HepG2 (cell line): ENCODE results near the gene HBM. TPM values are rescaled to one million over a fixed set of nuclear protein-coding genes. Genes with fewer than 3 reads are reported as not detected.

ENCODE experiments used
- ATAC-seq: fragments of 200-7000 bp; cut with Tn5 transposase; 3 replicates; pipeline ENCODE4 v1.9.1; 2020; ENCODE audit warnings: mild to moderate bottlenecking, moderate library complexity
- BruUV-seq: library from RNA; stranded (reverse); fragments of 400-500 nt; replicated peaks from 2 replicates; lab custom pipeline; 2021; lab: Mats Ljungman, UMichigan
- CTCF ChIA-PET: fragments of 300-600 bp; formaldehyde crosslinking; extraction: SDS; loops from one replicate; lab custom pipeline; 2021; ENCODE audit warnings: low total read pairs, inconsistent platforms, low intra/inter-chr PET ratio; lab: Yijun Ruan, JAX
- POLR2A ChIA-PET: fragments of 350-600 bp; sonication (Branson Sonifier 250); formaldehyde crosslinking; loops from one replicate; lab custom pipeline; 2020; ENCODE audit warnings: antibody characterized with exemption, inconsistent platforms; lab: Yijun Ruan, JAX
- DNase-seq: peaks from one replicate; pipeline ENCODE4 v3.0.0-alpha.2; 2015; ENCODE audit warnings: low spot score
- FAIRE-seq: peaks from 3 replicates; lab custom pipeline; 2011; peaks lifted over from hg19 to GRCh38; lab: Jason Lieb, UNC
- H2AFZ ChIP-seq: one replicate; pipeline ENCODE4 v1.6.1; 2011; ENCODE audit warnings: low read length, inconsistent platforms
- H3K27ac ChIP-seq: fragments of 300-600 bp; 3 replicates; pipeline ENCODE4 v1.8.0; 2011; ENCODE audit warnings: mixed run types, mild to moderate bottlenecking, mixed read lengths, low read length, inconsistent platforms; ENCODE audit not compliant: insufficient read depth; ENCODE audit errors: extremely low read length
- H3K27me3 ChIP-seq, 2 experiments: fragments of 200-600 bp in 1 of 2; 2 replicates in 1 of 2; 3 replicates in 1 of 2; pipeline versions ENCODE4 v1.6.0 to v1.8.0; 2011; ENCODE audit warnings: low read length in 2 of 2, mild to moderate bottlenecking in 2 of 2, moderate library complexity in 2 of 2, inconsistent platforms in 1 of 2; ENCODE audit not compliant: insufficient read depth in 2 of 2, control insufficient read depth in 1 of 2
- H3K36me3 ChIP-seq, 2 experiments: fragments of 200-600 bp in 1 of 2; replicated peaks in 1 of 2; 2 replicates in 1 of 2; 3 replicates in 1 of 2; pipeline versions ENCODE4 v1.5.1 to v1.8.0; 2011; ENCODE audit warnings: low read length in 2 of 2, inconsistent platforms in 1 of 2; ENCODE audit not compliant: insufficient read depth in 2 of 2, control insufficient read depth in 1 of 2
- H3K4me1 ChIP-seq: 2 replicates; pipeline ENCODE4 v1.5.1; 2012; ENCODE audit warnings: low read length, inconsistent platforms; ENCODE audit not compliant: insufficient read depth
- H3K4me2 ChIP-seq: 2 replicates; pipeline ENCODE4 v1.6.0; 2011; ENCODE audit warnings: low read depth, low read length, inconsistent platforms
- H3K4me3 ChIP-seq, 3 experiments: fragments of 200-600 bp in 1 of 3; sonication (generic), shearing (Covaris generic) in 1 of 3; replicated peaks in 1 of 3; 2 replicates each; pipeline ENCODE4 v1.5.1; 2011 to 2016; ENCODE audit warnings: low read length in 3 of 3, inconsistent platforms in 2 of 3, low read depth in 2 of 3, mild to moderate bottlenecking in 2 of 3, control low read depth in 1 of 3, mixed read lengths in 1 of 3; ENCODE audit not compliant: insufficient read depth in 1 of 3
- H3K79me2 ChIP-seq: one replicate; pipeline ENCODE4 v1.6.1; 2011; ENCODE audit warnings: low read length, inconsistent platforms; ENCODE audit not compliant: insufficient read depth
- H3K9ac ChIP-seq: 2 replicates; pipeline ENCODE4 v1.6.0; 2011; ENCODE audit warnings: mild to moderate bottlenecking, low read depth, low read length, inconsistent platforms; ENCODE audit not compliant: insufficient read depth
- H3K9me3 ChIP-seq: 2 replicates; pipeline ENCODE4 v1.5.1; 2012; ENCODE audit warnings: mild to moderate bottlenecking, low read length
- H4K20me1 ChIP-seq: 2 replicates; pipeline ENCODE4 v1.6.0; 2011; ENCODE audit warnings: inconsistent platforms, mild to moderate bottlenecking, low read length, moderate library complexity; ENCODE audit not compliant: insufficient read depth
- CBX5 ChIP-seq: sonication (generic); formaldehyde crosslinking; IDR thresholded peaks from 2 replicates; pipeline ENCODE4 v1.4.0; 2020; ENCODE audit warnings: missing genetic modification reagents, borderline replicate concordance
- MAFG ChIP-seq: sonication (generic); formaldehyde crosslinking; IDR thresholded peaks from 2 replicates; pipeline ENCODE4 v1.5.1; 2020; ENCODE audit warnings: mild to moderate bottlenecking, missing genetic modification reagents
- PRDM15 ChIP-seq: sonication (generic); formaldehyde crosslinking; IDR thresholded peaks from 2 replicates; pipeline ENCODE4 v1.4.0; 2020; ENCODE audit warnings: missing genetic modification reagents
- TBX3 ChIP-seq: fragments of 450-650 bp; IDR thresholded peaks from 2 replicates; pipeline ENCODE4 v1.6.1; 2017; ENCODE audit warnings: antibody characterized with exemption, mild to moderate bottlenecking, inconsistent platforms, borderline replicate concordance
- ZNF337 ChIP-seq: sonication (generic); formaldehyde crosslinking; IDR thresholded peaks from 2 replicates; pipeline ENCODE4 v1.5.1; 2020; ENCODE audit warnings: missing genetic modification reagents, low read depth, mild to moderate bottlenecking, borderline replicate concordance
- WGBS: methylation state at CpG from one replicate; pipeline ENCODE4 v1.1.6; 2017; ENCODE audit warnings: low lambda C conversion rate; 5-methylcytosine and 5-hydroxymethylcytosine counted together
- in situ Hi-C: cut with HindIII; loops from 2 replicates; pipeline ENCODE4 v1.10.0; 2017; ENCODE audit warnings: low pct_unique_long_range_greater_than_20kb; ENCODE audit not compliant: extremely low pct_ligation_motif_present
- intact Hi-C: fragments of 100-400 bp; cut with micrococcal nuclease; formaldehyde crosslinking; loops from one replicate; pipeline ENCODE4 v1.10.0; 2022; ENCODE audit not compliant: unreplicated experiment
- polyA plus RNA-seq, 8 experiments: library from polyadenylated mRNA; depleted of rRNA in 3 of 8; stranded (reverse) in 7 of 8; unstranded in 1 of 8; fragments of >200 nt; fragmentation: Illumina TruSeq in 4 of 8; extraction: Trizol in 4 of 8; gene quantifications; 2 replicates each; pipeline versions ENCODE4 v1.2.1 to v1.2.3, GENCODE V29; 2011 to 2016; ENCODE audit warnings: low read depth in 4 of 8, missing spikeins in 1 of 8, mixed read lengths in 1 of 8; ENCODE audit not compliant: insufficient read depth in 1 of 8
- total RNA-seq, 5 experiments: library from RNA; depleted of rRNA; stranded (reverse); fragments of >200 nt; fragmentation: Illumina TruSeq; extraction: Trizol; gene quantifications; 2 replicates each; pipeline ENCODE4 v1.2.3, GENCODE V29; 2016; ENCODE audit warnings: low read depth in 1 of 5

Gene HBM
- total and polyA plus RNA-seq, 2 of the 13 experiments (the other 11 are each of a cell fraction or from before 2014, with no cell fraction given): not detected

DNA sequence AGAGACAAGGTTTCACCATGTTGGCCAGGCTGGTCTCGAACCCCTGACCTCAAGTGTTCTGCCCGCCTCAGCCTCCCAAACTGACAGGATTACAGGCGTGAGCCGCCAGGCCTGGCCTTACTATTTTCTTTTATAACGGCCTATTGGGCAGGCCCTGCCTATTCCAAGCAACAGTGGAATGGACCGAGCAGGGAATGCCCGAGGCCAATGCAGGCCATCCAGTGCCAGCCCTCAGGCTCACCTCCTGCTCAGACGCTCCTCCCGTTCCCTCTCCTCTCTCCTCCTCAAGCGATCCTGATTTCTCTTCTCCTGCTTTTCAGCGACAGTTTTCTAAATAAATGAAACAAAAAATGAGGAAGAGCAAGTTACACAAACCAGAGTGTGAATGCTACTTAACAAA lies 26.9 kb downstream of the HBM start:
- Histone ChIP-seq H3K9me3 (no peaks in the 10 kb centered on the region), H4K20me1 (0 out of 2 replicates have a peak, but pooled peaks cover 4% of the 10 kb centered on the region), H3K27me3 (no peaks in the 10 kb centered on the region), H2AFZ (no peak overlapping the region), H3K36me3 (peaks cover 44 to 82% of the 10 kb centered on the region in 2 experiments), H3K9ac (no peak overlapping the region), H3K4me1 (no peaks in the 10 kb centered on the region), H3K4me3 (no peak overlapping the region), H3K27ac (no peak overlapping the region), H3K4me2 (no peak overlapping the region), H3K79me2 (no peaks in the 10 kb centered on the region)
- in situ Hi-C loops (no loop called here), intact Hi-C loops (no loop called here)
- no TSS peak for BruUV-seq
- TF ChIP-seq ZNF337 (CRISPR knock-in tag): no peak
- TF ChIP-seq PRDM15 (CRISPR knock-in tag): no peak
- no peak for TF ChIP-seq MAFG (CRISPR knock-in tag)
- no peak for TF ChIP-seq CBX5 (CRISPR knock-in tag)
- TF ChIP-seq TBX3: no peak
- ATAC-seq: no peak
- ChIA-PET POLR2A (no interaction called here), CTCF (no interaction called here)
- 98% methylated on average over 11 of the region's 11 CpGs for WGBS
- no peak for FAIRE-seq
- DNase-seq: no peak
